HEK293 (cell line): ENCODE results near the gene PCDHGA5.

ENCODE experiments used
- CTCF ChIP-seq: fragments of 450-650 bp; formaldehyde crosslinking; IDR thresholded peaks from 2 replicates; pipeline ENCODE4 v1.5.1; 2016; ENCODE audit warnings: missing biosample characterization, missing genetic modification characterization
- KLF1 ChIP-seq: fragments of 450-650 bp; formaldehyde crosslinking; IDR thresholded peaks from 2 replicates; pipeline ENCODE4 v1.5.1; 2016; ENCODE audit warnings: missing biosample characterization, missing genetic modification characterization
- TCF7L2 ChIP-seq: IDR thresholded peaks from 2 replicates; pipeline ENCODE4 v1.6.1; 2011; ENCODE audit warnings: low read depth, mild to moderate bottlenecking, inconsistent platforms, low read length, moderate library complexity, borderline replicate concordance
- YY1 ChIP-seq: fragments of 450-650 bp; formaldehyde crosslinking; IDR thresholded peaks from 2 replicates; pipeline ENCODE4 v1.5.1; 2018; ENCODE audit warnings: missing biosample characterization, missing genetic modification characterization
- ZBTB49 ChIP-seq: fragments of 450-650 bp; formaldehyde crosslinking; IDR thresholded peaks from 2 replicates; pipeline ENCODE4 v1.5.1; 2016; ENCODE audit warnings: missing biosample characterization, missing genetic modification characterization, low read depth
- ZBTB6 ChIP-seq: fragments of 450-650 bp; formaldehyde crosslinking; IDR thresholded peaks from 2 replicates; pipeline ENCODE4 v1.5.1; 2017; ENCODE audit warnings: missing biosample characterization, missing genetic modification characterization
- ZBTB7A ChIP-seq: fragments of 450-650 bp; formaldehyde crosslinking; IDR thresholded peaks from 2 replicates; pipeline ENCODE4 v1.5.1; 2016; ENCODE audit warnings: low read depth, missing biosample characterization, missing genetic modification characterization
- ZNF174 ChIP-seq: fragments of 450-650 bp; formaldehyde crosslinking; IDR thresholded peaks from 2 replicates; pipeline ENCODE4 v1.5.0; 2017; ENCODE audit warnings: missing biosample characterization, mild to moderate bottlenecking, missing genetic modification characterization
- ZNF274 ChIP-seq, 2 experiments: fragments of 200-500 bp in 1 of 2; fragments of 450-650 bp in 1 of 2; sonication (Bioruptor generic) in 1 of 2; formaldehyde crosslinking in 1 of 2; IDR thresholded peaks; 2 replicates each; pipeline versions ENCODE4 v1.5.1 to v1.6.1; 2014 to 2016; ENCODE audit warnings: borderline replicate concordance in 1 of 2, inconsistent platforms in 1 of 2, low read length in 1 of 2, missing biosample characterization in 1 of 2, missing genetic modification characterization in 1 of 2
- ZNF707 ChIP-seq: fragments of 450-650 bp; formaldehyde crosslinking; IDR thresholded peaks from 2 replicates; pipeline ENCODE4 v1.5.1; 2016; ENCODE audit warnings: missing biosample characterization, missing genetic modification characterization
- ZNF747 ChIP-seq: fragments of 450-650 bp; formaldehyde crosslinking; IDR thresholded peaks from 2 replicates; pipeline ENCODE4 v1.5.1; 2016; ENCODE audit warnings: missing biosample characterization, missing genetic modification characterization

- TF ChIP-seq CTCF (tag by site-specific recombination), result no peak
- no peak for TF ChIP-seq ZNF174
- no peak for TF ChIP-seq ZBTB49
- TF ChIP-seq ZBTB6 (tag by site-specific recombination), result no peak
- no peak for TF ChIP-seq ZNF274 (IDR thresholded peaks at IDR 0.05; ENCODE audit: low read length)
- TF ChIP-seq ZNF274 (tag by site-specific recombination; IDR thresholded peaks at IDR 0.05; ENCODE audit: borderline replicate concordance), result no peak
- TF ChIP-seq ZBTB7A, result no peak
- TF ChIP-seq YY1 (tag by site-specific recombination), result no peak
- TF ChIP-seq TCF7L2, result no peak
- no peak for TF ChIP-seq ZNF707 (tag by site-specific recombination)
- no peak for TF ChIP-seq KLF1
- no peak for TF ChIP-seq ZNF747 (tag by site-specific recombination)
These were observed 4.1 kb upstream of the PCDHGA5 start, which contains the start of gene PCDHGB2 for GRCh38 chr5:141359790-141360426.
